GM12878 (cell line): ENCODE measurements around the gene PPFIBP1. TPM values are rescaled to one million over a fixed set of nuclear protein-coding genes. Genes with fewer than 3 reads are reported as not detected.

ENCODE experiments used
- ATAC-seq: fragments of 200-7000 bp; cut with Tn5 transposase; 3 replicates; pipeline ENCODE4 v1.9.1; 2020; ENCODE audit warnings: mild to moderate bottlenecking, moderate library complexity
- BruUV-seq: library from RNA; stranded (reverse); fragments of 400-500 nt; replicated peaks from 2 replicates; lab custom pipeline; 2021; lab: Mats Ljungman, UMichigan
- CTCF ChIA-PET: fragments of 300-600 bp; sonication (Branson Sonifier 250); formaldehyde crosslinking; extraction: SDS; loops from one replicate; lab custom pipeline; 2021; ENCODE audit warnings: inconsistent platforms; lab: Yijun Ruan, JAX
- POLR2A ChIA-PET: fragments of 350-600 bp; formaldehyde crosslinking; extraction: SDS; loops from one replicate; lab custom pipeline; 2021; ENCODE audit warnings: inconsistent platforms; lab: Charles Lee
- RAD21 ChIA-PET: fragments of 300-600 bp; sonication (Branson Sonifier 250); formaldehyde crosslinking; loops from one replicate; lab custom pipeline; 2023; ENCODE audit warnings: antibody characterized with exemption; ENCODE audit not compliant: unreplicated experiment; lab: Charles Lee
- SMC1A ChIA-PET: fragments of 300-600 bp; sonication (Branson Sonifier 250); formaldehyde crosslinking; loops from one replicate; lab custom pipeline; 2023; ENCODE audit not compliant: unreplicated experiment, uncharacterized antibody; lab: Charles Lee
- DNase-seq: peaks from one replicate; pipeline ENCODE4 v3.0.0-alpha.2; 2011; ENCODE audit warnings: low read depth, low spot score
- FAIRE-seq: peaks from 3 replicates; lab custom pipeline; 2011; peaks lifted over from hg19 to GRCh38; lab: Jason Lieb, UNC
- H2AFZ ChIP-seq: 2 replicates; pipeline ENCODE4 v1.6.0; 2011; ENCODE audit warnings: low read depth, low read length, control low read depth; ENCODE audit not compliant: control insufficient read depth
- H3K27ac ChIP-seq: 2 replicates; pipeline ENCODE4 v1.5.1; 2011; ENCODE audit warnings: control low read depth; ENCODE audit not compliant: control insufficient read depth, insufficient read depth
- H3K27me3 ChIP-seq, 2 experiments: replicated peaks in 1 of 2; 2 replicates each; pipeline versions ENCODE4 v1.6.0 to v1.6.1; 2011; ENCODE audit warnings: low read length in 1 of 2; ENCODE audit not compliant: control insufficient read depth in 2 of 2, insufficient read depth in 2 of 2
- H3K36me3 ChIP-seq, 2 experiments: 2 replicates each; pipeline ENCODE4 v1.5.1; 2011; ENCODE audit warnings: low read length in 1 of 2; ENCODE audit not compliant: control insufficient read depth in 2 of 2, insufficient read depth in 2 of 2
- H3K4me1 ChIP-seq: 2 replicates; pipeline ENCODE4 v1.6.1; 2011; ENCODE audit warnings: mild to moderate bottlenecking, low read length, moderate library complexity, mixed read lengths; ENCODE audit not compliant: control insufficient read depth, insufficient read depth
- H3K4me2 ChIP-seq: 2 replicates; pipeline ENCODE4 v1.6.0; 2011; ENCODE audit warnings: control low read depth; ENCODE audit not compliant: control insufficient read depth, insufficient read depth
- H3K4me3 ChIP-seq: fragments of 200-600 bp; sonication (generic); 2 replicates; pipeline ENCODE4 v1.5.1; 2016
- H3K79me2 ChIP-seq: 2 replicates; pipeline ENCODE4 v1.6.0; 2011; ENCODE audit warnings: low read length; ENCODE audit not compliant: control insufficient read depth, insufficient read depth
- H3K9ac ChIP-seq: 2 replicates; pipeline ENCODE4 v1.8.0; 2011; ENCODE audit warnings: low read length, control low read depth, mixed read lengths; ENCODE audit not compliant: control insufficient read depth, insufficient read depth
- H3K9me3 ChIP-seq: replicated peaks from 3 replicates; pipeline ENCODE4 v1.5.1; 2011; ENCODE audit warnings: mild to moderate bottlenecking, low read length; ENCODE audit not compliant: control insufficient read depth, insufficient read depth
- H4K20me1 ChIP-seq: 2 replicates; pipeline ENCODE4 v1.6.0; 2011; ENCODE audit not compliant: control insufficient read depth, insufficient read depth
- BMI1 ChIP-seq: fragments of 450-650 bp; IDR thresholded peaks from 2 replicates; pipeline ENCODE4 v1.6.1; 2016; ENCODE audit warnings: mild to moderate bottlenecking, moderate library complexity, borderline replicate concordance
- EGR1 ChIP-seq, 2 experiments: IDR thresholded peaks; 1 replicate in 1 of 2; 2 replicates in 1 of 2; pipeline ENCODE4 v1.6.1; 2011 to 2012; ENCODE audit warnings: low read depth in 2 of 2, low read length in 2 of 2, borderline replicate concordance in 1 of 2, mild to moderate bottlenecking in 1 of 2, moderate library complexity in 1 of 2
- JUND ChIP-seq: IDR thresholded peaks from 2 replicates; pipeline ENCODE4 v1.6.1; 2012; ENCODE audit warnings: low read depth, mild to moderate bottlenecking, low read length, improper control_type of control experiment, moderate library complexity
- POLR2A ChIP-seq: IDR thresholded peaks from 2 replicates; pipeline ENCODE4 v1.6.1; 2011; ENCODE audit warnings: low read depth, mild to moderate bottlenecking, low read length
- RBBP5 ChIP-seq: fragments of 200-600 bp; sonication (generic); conservative IDR thresholded peaks from 2 replicates; pipeline ENCODE4 v1.6.1; 2016
- SMARCA5 ChIP-seq: fragments of 450-650 bp; IDR thresholded peaks from 2 replicates; pipeline ENCODE4 v1.6.1; 2017; ENCODE audit warnings: mild to moderate bottlenecking
- SRF ChIP-seq, 2 experiments: IDR thresholded peaks; 2 replicates each; pipeline ENCODE4 v1.6.1; 2011; ENCODE audit warnings: low read depth in 2 of 2, low read length in 2 of 2, mild to moderate bottlenecking in 1 of 2, moderate library complexity in 1 of 2
- TAF1 ChIP-seq: IDR thresholded peaks from 2 replicates; pipeline ENCODE4 v1.6.1; 2011; ENCODE audit warnings: mild to moderate bottlenecking, low read depth, low read length, borderline replicate concordance
- WRNIP1 ChIP-seq: IDR thresholded peaks from 2 replicates; pipeline ENCODE4 v1.6.1; 2011; ENCODE audit warnings: low read depth, low read length, improper control_type of control experiment, borderline replicate concordance
- ZZZ3 ChIP-seq: IDR thresholded peaks from 2 replicates; pipeline ENCODE4 v1.6.1; 2011; ENCODE audit warnings: low read depth; ENCODE audit not compliant: control insufficient read depth, insufficient read length
- WGBS: methylation state at CpG from one replicate; pipeline ENCODE4 v1.1.6; 2016; ENCODE audit warnings: low lambda C conversion rate; ENCODE audit not compliant: insufficient replicate concordance, insufficient coverage; ENCODE audit errors: missing lambda C conversion rate; 5-methylcytosine and 5-hydroxymethylcytosine counted together
- in situ Hi-C: fragments of 300-500 bp; cut with MboI; formaldehyde crosslinking; loops from 9 replicates; pipeline ENCODE4 v1.14.3; 2018; ENCODE audit warnings: mixed read lengths
- intact Hi-C: fragments of 100-400 bp; cut with micrococcal nuclease; formaldehyde crosslinking; loops from one replicate; pipeline ENCODE4 v1.14.2; 2022; ENCODE audit not compliant: unreplicated experiment
- polyA plus RNA-seq, 11 experiments: library from polyadenylated mRNA; depleted of rRNA in 4 of 11; unstranded in 6 of 11; stranded (reverse) in 5 of 11; fragments of >200 nt; fragmentation: Nextera tagmentation in 4 of 11; fragmentation: Illumina TruSeq in 1 of 11; extraction: Ambion mirVana in 4 of 11; extraction: Trizol in 1 of 11; gene quantifications; 1 replicate in 1 of 11; 2 replicates in 10 of 11; pipeline versions ENCODE4 v1.2.1 to v1.2.3, GENCODE V29; 2011 to 2016; ENCODE audit warnings: inconsistent platforms in 2 of 11, missing spikeins in 2 of 11, low read depth in 1 of 11
- total RNA-seq, 4 experiments: library from RNA; depleted of rRNA in 3 of 4; stranded (reverse); fragments of >200 nt in 3 of 4; fragmentation: Illumina TruSeq in 1 of 4; extraction: Trizol in 1 of 4; gene quantifications; 2 replicates each; pipeline versions ENCODE4 v1.2.1 to v1.2.3, GENCODE V29; 2013 to 2021
- TF ChIP-seq, protein P1 (sequence below): IDR thresholded peaks from 2 replicates; pipeline ENCODE4 v1.6.1; 2012; ENCODE audit warnings: mild to moderate bottlenecking, low read depth, low read length
- TF ChIP-seq, protein P2 (sequence below): IDR thresholded peaks from 2 replicates; pipeline ENCODE4 v1.6.1; 2012; ENCODE audit warnings: low read depth, low read length, improper control_type of control experiment

PPFIBP1 gene
- total and polyA plus RNA-seq, 10 of the 15 experiments (the other 5 are each of a cell fraction or from before 2014, with no cell fraction given), result 0.47 to 7.8 (median 3.6) TPM

DNA sequence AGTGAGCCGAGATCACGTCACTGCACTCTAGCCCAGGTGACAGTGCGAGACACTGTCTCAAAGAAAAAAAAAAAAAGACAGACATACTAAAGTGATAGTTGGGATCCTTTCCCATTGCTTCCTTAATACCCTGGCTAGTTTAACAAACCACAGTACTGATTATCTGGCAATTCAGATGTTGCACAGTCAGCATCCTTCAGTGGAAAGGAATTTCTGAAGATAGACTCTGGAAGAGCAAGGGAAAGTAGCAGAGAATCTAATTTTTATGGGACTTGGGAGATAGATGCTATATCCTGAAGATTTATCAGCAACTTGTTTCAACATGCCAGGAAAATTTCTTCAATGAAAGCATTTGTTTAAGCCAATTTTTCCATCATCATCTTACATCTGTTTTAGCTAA lies 6.5 kb upstream of the PPFIBP1 start:
- in situ Hi-C loops, result no loop called here

DNA sequence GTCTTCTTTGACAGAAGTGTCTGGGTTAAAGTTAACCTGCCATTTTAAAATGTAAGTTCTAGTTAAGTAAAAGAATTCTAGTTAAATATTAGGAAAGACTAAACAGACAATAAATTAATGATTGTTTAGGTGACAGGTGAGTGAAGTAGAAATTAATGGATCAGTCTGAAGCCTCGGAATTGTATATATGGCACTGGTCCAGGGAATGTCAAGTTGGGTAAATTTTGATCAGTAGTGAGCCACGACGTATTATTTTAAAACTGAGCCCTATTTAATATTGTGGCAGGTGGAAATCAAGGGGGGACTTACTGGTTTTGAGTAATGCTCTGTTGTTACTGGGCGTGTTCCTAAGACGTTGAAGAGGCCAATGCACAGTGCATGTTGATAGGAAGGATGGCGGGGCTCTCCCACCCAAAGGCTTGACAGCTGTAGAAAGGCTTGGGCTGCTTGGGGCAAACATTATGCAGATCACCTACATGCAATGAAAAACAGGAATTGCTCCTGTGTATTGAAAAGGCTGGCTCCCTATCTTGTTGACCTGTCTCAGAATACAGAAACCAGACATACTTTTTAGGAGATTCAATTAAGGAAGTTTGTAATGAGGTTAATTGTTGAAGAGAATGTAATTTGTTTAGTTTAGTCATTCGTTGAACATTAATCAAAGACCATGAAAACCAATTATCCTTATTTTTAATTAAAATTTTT lies 5.9 kb upstream of the PPFIBP1 start:
- no peak for DNase-seq
- POLR2A ChIA-PET, result no interaction called here
- no peak for FAIRE-seq
- SMC1A ChIA-PET, result no interaction called here
- H3K4me1 ChIP-seq, result no peaks in the 10 kb centered on the region
- no peak overlapping the region for H3K4me2 ChIP-seq
- no peak for ATAC-seq
- no peak overlapping the region for H3K27ac ChIP-seq
- 55% methylated on average over 7 of the region's 7 CpGs for WGBS
- H3K27me3 ChIP-seq, result no peaks in the 10 kb centered on the region
- no peak overlapping the region for H3K9ac ChIP-seq
- H3K36me3 ChIP-seq, result no peaks in the 10 kb centered on the region
- H2AFZ ChIP-seq, result no peak overlapping the region
- no peaks in the 10 kb centered on the region for H3K9me3 ChIP-seq
- no peaks in the 10 kb centered on the region for H3K79me2 ChIP-seq
- intact Hi-C loops, result no loop called here
- no peaks in the 10 kb centered on the region for H4K20me1 ChIP-seq
- RAD21 ChIA-PET, result no interaction called here
- in situ Hi-C loops, result no loop called here
- no TSS peak for BruUV-seq
- CTCF ChIA-PET, result no interaction called here
- TF ChIP-seq, protein P1, sequence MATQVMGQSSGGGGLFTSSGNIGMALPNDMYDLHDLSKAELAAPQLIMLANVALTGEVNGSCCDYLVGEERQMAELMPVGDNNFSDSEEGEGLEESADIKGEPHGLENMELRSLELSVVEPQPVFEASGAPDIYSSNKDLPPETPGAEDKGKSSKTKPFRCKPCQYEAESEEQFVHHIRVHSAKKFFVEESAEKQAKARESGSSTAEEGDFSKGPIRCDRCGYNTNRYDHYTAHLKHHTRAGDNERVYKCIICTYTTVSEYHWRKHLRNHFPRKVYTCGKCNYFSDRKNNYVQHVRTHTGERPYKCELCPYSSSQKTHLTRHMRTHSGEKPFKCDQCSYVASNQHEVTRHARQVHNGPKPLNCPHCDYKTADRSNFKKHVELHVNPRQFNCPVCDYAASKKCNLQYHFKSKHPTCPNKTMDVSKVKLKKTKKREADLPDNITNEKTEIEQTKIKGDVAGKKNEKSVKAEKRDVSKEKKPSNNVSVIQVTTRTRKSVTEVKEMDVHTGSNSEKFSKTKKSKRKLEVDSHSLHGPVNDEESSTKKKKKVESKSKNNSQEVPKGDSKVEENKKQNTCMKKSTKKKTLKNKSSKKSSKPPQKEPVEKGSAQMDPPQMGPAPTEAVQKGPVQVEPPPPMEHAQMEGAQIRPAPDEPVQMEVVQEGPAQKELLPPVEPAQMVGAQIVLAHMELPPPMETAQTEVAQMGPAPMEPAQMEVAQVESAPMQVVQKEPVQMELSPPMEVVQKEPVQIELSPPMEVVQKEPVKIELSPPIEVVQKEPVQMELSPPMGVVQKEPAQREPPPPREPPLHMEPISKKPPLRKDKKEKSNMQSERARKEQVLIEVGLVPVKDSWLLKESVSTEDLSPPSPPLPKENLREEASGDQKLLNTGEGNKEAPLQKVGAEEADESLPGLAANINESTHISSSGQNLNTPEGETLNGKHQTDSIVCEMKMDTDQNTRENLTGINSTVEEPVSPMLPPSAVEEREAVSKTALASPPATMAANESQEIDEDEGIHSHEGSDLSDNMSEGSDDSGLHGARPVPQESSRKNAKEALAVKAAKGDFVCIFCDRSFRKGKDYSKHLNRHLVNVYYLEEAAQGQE, result no peak
- H3K4me3 ChIP-seq, result no peak overlapping the region

More for the DNA sequence above, 6.5 kb upstream of the PPFIBP1 start:
- Histone ChIP-seq H4K20me1 (no peaks in the 10 kb centered on the region), H3K27me3 (no peaks in the 10 kb centered on the region), H3K27ac (no peak overlapping the region), H3K9me3 (no peaks in the 10 kb centered on the region), H3K4me3 (no peak overlapping the region), H3K79me2 (no peaks in the 10 kb centered on the region), H3K36me3 (no peaks in the 10 kb centered on the region), H3K9ac (no peak overlapping the region), H2AFZ (no peak overlapping the region), H3K4me1 (no peaks in the 10 kb centered on the region), H3K4me2 (no peak overlapping the region)
- intact Hi-C loops, result no loop called here
- FAIRE-seq, result no peak
- CTCF ChIA-PET, result interaction anchor here (1.0 kb wide), 1 partner anchor 33 kb away, joined by 3 read pairs; no protein-coding TSS in a partner anchor
- DNase-seq, result no peak
- SMC1A ChIA-PET, result no interaction called here
- no peak for ATAC-seq
- TF ChIP-seq SMARCA5, result no peak
- TF ChIP-seq JUND, result no peak
- TF ChIP-seq BMI1, result no peak
- TF ChIP-seq SRF (IDR thresholded peaks at IDR 0.05; ENCODE audit: low read depth in 2 of 2, low read length in 2 of 2), result no peak
- no peak for TF ChIP-seq WRNIP1
- TF ChIP-seq RBBP5, result no peak
- TF ChIP-seq, protein P2, sequence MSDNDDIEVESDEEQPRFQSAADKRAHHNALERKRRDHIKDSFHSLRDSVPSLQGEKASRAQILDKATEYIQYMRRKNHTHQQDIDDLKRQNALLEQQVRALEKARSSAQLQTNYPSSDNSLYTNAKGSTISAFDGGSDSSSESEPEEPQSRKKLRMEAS, result no peak
- TF ChIP-seq EGR1 (IDR thresholded peaks at IDR 0.05; ENCODE audit: borderline replicate concordance in 1 of 2, low read depth in 2 of 2, low read length in 2 of 2), result no peak
- no peak for TF ChIP-seq ZZZ3
- TF ChIP-seq TAF1, result no peak
- TF ChIP-seq POLR2A, result no peak
- no TSS peak for BruUV-seq
- WGBS, result 80% methylated on average over 3 of the region's 3 CpGs
- POLR2A ChIA-PET, result no interaction called here
- RAD21 ChIA-PET, result no interaction called here
